Subcutaneous adipose tissue (tissue), 4 donors: ENCODE measurements around the gene BMP10. TPM values are rescaled to one million over a fixed set of nuclear protein-coding genes. Genes with fewer than 3 reads are reported as not detected.

Experiments used
- total RNA-seq, 4 donors: library from RNA; depleted of rRNA; stranded (reverse); fragments of >200 nt; gene quantifications; one replicate each; pipeline ENCODE4 v1.1.0, GENCODE V29; 2016
- TF ChIP-seq, protein P1 (sequence below): fragments of 450-650 bp; IDR thresholded peaks from one replicate; pipeline ENCODE4 v1.5.1; 2016; ENCODE audit warnings: low read depth, mild to moderate bottlenecking, control low read depth, antibody characterized with exemption, moderate library complexity

The BMP10 gene
- total RNA-seq, 4 donors from 2014 or later, result not detected

DNA sequence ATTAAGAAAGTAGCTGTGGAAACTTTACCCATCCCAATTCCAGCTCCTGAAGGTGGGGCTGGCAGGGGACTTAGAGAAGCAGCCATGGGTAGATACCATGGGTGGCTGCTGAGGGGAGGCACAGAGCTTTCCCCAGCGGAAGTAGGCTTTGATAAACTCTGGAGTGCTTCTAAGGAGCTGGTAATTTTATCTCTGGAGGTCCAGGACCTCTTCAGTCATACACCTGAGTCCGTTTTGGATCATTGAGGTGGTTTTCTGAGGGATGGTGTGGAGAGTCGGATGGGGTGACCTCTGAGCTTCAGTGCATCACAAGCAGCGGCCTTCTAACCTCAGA, 36.7 kb upstream of the BMP10 start:
- TF ChIP-seq, protein P1, sequence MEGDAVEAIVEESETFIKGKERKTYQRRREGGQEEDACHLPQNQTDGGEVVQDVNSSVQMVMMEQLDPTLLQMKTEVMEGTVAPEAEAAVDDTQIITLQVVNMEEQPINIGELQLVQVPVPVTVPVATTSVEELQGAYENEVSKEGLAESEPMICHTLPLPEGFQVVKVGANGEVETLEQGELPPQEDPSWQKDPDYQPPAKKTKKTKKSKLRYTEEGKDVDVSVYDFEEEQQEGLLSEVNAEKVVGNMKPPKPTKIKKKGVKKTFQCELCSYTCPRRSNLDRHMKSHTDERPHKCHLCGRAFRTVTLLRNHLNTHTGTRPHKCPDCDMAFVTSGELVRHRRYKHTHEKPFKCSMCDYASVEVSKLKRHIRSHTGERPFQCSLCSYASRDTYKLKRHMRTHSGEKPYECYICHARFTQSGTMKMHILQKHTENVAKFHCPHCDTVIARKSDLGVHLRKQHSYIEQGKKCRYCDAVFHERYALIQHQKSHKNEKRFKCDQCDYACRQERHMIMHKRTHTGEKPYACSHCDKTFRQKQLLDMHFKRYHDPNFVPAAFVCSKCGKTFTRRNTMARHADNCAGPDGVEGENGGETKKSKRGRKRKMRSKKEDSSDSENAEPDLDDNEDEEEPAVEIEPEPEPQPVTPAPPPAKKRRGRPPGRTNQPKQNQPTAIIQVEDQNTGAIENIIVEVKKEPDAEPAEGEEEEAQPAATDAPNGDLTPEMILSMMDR, result no peak

DNA sequence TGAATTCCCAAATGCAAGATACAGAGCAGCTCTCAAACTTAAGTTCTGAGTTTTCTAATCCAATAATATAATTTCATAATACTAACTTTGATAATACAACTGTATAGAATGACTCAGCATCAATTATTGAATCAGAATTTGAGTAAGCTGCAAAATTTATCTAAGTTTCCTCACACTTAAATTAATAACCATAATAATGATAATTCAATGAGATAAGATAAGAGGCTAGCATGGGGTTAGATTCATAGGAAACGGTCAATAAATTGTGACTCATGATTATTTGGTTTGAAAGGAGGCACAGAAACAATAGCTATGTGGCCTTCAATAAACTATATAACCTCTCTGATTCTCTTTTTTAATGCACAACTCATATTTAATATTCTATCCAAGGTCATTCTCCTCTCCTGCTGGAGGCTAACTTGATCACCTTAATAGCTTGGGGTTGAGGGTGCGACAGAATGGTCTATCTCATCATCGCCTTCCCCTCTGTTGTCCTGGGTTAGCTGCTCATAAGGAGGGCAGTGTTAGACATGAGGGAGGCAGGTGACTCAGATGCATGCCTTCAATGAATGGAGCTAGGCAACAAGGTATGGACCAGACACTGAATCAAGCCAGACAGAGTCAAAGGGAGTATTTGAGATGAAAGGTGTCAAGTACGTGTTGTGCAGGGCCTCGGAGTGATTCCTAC, 36.2 kb upstream of the BMP10 start:
- TF ChIP-seq, protein P1, result no peak

DNA sequence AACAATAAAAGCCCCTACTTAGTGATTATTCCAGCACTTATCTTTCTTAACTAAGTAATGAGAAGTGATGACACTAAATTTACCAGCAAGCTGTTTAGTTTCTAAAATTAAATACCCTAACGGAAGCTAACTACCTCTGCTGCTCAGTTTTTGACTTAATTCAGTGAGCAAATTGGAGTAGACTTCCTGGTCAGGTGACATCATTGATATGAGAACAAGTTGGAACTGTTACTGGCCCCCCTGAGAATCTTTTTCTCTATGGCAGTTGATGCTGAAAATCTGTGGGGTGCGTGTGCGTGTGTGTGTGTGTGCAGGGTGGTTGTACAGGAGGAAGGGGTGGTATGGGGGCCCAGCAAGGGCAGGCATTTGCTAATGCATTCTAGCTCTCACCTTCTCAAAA, 35.5 kb upstream of the BMP10 start:
- TF ChIP-seq, protein P1, result no peak

DNA sequence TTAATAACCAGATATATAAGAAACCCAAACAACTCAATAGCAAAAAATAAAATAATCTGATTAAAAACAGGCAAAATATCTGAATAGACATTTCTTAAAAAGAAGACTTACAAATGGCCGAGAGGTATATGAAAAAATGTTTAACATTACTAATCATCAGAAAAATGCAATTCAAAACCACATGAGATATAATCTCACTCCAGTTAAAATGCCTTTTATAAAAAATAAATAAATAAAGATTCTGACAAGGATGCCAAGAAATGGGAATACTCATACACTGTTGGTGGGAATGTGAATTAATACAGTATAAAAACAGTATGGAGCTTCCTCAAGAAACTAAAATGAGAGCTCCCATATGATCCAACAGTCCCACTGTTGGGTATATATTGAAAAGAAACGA, 33.9 kb upstream of the BMP10 start:
- TF ChIP-seq, protein P1, result no peak

DNA sequence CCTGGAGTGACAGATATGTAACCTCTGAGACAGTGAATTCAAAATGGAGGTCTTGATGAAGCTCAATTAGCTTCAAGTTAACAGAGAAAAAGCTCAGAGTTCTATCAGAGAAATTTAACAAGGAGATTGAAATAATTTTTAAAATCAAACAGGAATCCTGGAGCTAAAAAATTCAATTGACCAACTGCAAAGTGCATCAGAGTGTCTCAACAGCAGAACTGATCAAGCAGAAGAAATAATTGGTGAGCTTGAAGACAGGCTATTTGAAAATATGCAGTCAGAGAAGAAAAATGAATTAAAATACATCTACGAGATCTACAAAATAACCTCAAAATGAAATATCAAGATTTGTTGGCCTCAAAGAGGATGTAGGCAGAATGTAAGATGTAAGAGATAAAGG, 30.4 kb upstream of the BMP10 start:
- TF ChIP-seq, protein P1, result no peak

DNA sequence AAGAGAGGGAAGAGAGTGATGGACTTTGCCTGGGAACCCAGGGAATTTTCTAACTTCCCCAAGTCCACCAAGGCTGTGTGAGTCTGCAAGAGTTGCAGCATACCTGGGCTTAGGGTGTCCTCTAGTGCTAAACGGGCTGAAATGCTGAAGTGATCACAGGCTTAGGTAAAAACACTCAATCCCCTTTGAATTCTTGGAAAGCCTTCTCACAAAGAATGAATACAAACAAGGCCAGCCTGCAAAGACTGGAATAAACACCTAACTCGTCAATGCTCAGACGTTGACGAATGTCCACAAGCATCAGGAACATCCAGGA, 30.0 kb upstream of the BMP10 start:
- TF ChIP-seq, protein P1, result no peak

DNA sequence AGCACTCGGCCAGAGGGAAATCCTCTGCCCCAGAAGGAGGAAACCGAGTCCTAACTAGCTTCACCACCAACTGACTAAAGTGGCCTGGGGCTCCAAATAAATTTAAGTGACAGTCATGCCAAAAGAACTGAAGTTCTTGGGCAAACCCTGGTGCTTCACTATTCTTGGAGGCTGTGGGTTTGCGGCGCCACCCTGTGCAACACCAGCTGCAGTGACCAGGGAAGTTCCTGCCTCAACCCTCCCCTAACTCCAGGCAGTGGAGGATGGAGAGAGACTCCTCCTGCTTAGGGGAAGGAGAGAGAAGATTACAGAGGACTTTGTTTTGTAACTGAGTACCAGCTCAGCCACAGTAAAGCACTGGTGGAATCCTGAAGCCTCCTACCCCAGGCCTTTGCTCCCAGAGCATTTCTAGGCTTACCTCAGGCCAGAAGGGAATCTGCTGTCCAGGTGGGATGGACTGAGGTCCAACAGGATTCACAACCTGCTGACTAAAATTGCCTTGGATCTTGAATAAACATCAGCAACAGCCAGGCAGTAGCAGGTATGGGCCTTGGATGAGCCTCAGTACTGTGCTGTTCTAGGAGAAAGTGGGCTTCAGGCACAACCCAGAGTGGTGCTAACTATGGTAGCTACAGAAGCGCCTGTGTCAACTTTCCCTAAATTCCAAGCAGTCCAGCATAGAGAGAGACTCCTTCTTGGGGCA, 29.4 kb upstream of the BMP10 start:
- TF ChIP-seq, protein P1, result no peak
